Adrenal gland (tissue), 12 donors: ENCODE measurements around the gene ASB1. TPM values are rescaled to one million over a fixed set of nuclear protein-coding genes. Genes with fewer than 3 reads are reported as not detected.

Experiments
- DNase-seq, 7 donors: peaks; one replicate each; pipeline ENCODE4 v3.0.0-alpha.2; 2019 to 2020
- H3K27ac ChIP-seq, 5 donors: fragments of 200-600 bp; sonication (generic) in 4 of 5; 1 replicate in 3 of 5; 2 replicates in 2 of 5; pipeline versions ENCODE4 v1.5.1 to v1.8.0; 2016 to 2020; ENCODE audit warnings: mild to moderate bottlenecking in 1 of 5
- H3K27me3 ChIP-seq: fragments of 200-600 bp; 2 replicates; pipeline ENCODE4 v1.8.0; 2021
- H3K36me3 ChIP-seq, 2 donors: fragments of 200-600 bp; replicated peaks in 1 of 2; 1 replicate in 1 of 2; 2 replicates in 1 of 2; pipeline versions ENCODE4 v1.5.1 to v1.8.0; 2018 to 2022
- H3K4me1 ChIP-seq, 2 donors: fragments of 200-600 bp; replicated peaks in 1 of 2; 1 replicate in 1 of 2; 2 replicates in 1 of 2; pipeline versions ENCODE4 v1.5.1 to v1.8.0; 2018 to 2021
- H3K4me3 ChIP-seq, 4 donors: fragments of 200-600 bp; sonication (generic) in 3 of 4; one replicate each; pipeline ENCODE4 v1.5.1; 2016 to 2018
- H3K9me3 ChIP-seq, 3 donors: fragments of 200-600 bp; sonication (generic) in 1 of 3; replicated peaks in 1 of 3; 1 replicate in 2 of 3; 2 replicates in 1 of 3; pipeline versions ENCODE4 v1.5.1 to v1.8.0; 2016 to 2021
- CTCF ChIP-seq, 6 experiments: fragments of 450-650 bp in 4 of 6; fragments of 200-600 bp in 2 of 6; sonication (generic) in 1 of 6; IDR thresholded peaks; 1 replicate in 5 of 6; 2 replicates in 1 of 6; pipeline versions ENCODE4 v1.5.1 to v1.8.0; 2016 to 2021; ENCODE audit warnings: antibody characterized with exemption in 6 of 6, mild to moderate bottlenecking in 2 of 6, moderate library complexity in 1 of 6
- POLR2A ChIP-seq, 2 donors: fragments of 450-650 bp; IDR thresholded peaks; one replicate each; pipeline ENCODE4 v1.6.1; 2017; ENCODE audit warnings: antibody characterized with exemption in 2 of 2, mild to moderate bottlenecking in 2 of 2, moderate library complexity in 1 of 2
- WGBS, 4 donors: extraction: QIAGEN DNeasy Blood & Tissue Kit in 2 of 4; methylation state at CpG; one replicate each; pipeline versions ENCODE4 v1.1.5 to v1.1.7; 2013 to 2017; 5-methylcytosine and 5-hydroxymethylcytosine counted together
- intact Hi-C, 2 donors: fragments of 100-400 bp; cut with DNase I; formaldehyde crosslinking; loops; one replicate each; pipeline versions ENCODE4 v1.14.1 to v1.15.0; 2022 to 2023
- polyA plus RNA-seq, 3 donors: library from polyadenylated mRNA; stranded (reverse); fragments of 200-250 nt in 2 of 3; fragments of 350-450 nt in 1 of 3; fragmentation: Illumina TruSeq in 1 of 3; extraction: RNeasy Lipid Tissue Mini Kit (QIAGEN cat#74804) in 1 of 3; gene quantifications; one replicate each; pipeline ENCODE4 v1.2.3, GENCODE V29; 2013 to 2014
- total RNA-seq, 9 donors: library from RNA; depleted of rRNA in 4 of 9; stranded (reverse); fragments of >200 nt in 4 of 9; fragments of 120-200 nt in 1 of 9; fragmentation: NEBNext Ultra II Directional in 1 of 9; extraction: Animal tissue kit (Norgen Biotek cat#: 25700) in 1 of 9; gene quantifications; one replicate each; pipeline versions ENCODE4 v1.1.0 to v1.2.4, GENCODE V29; 2013 to 2023
- donor health status: healthy with polysubstance abuse.
- donor health status: Bipolar disorder and iron deficiency.
- donor health status: DM: yes; HTN: yes; CAD: no.
- donor health status: DM: no; HTN: no; CAD: no.
- donor health status: DM: no; HTN: no; CAD: no.
- donor health status: DM: yes; HTN: yes; CAD: no.

ASB1 gene
- total and polyA plus RNA-seq, 12 donors: 12.2 to 28.8 (median 19.6) TPM

- intact Hi-C loops: no loop called here
- DNase-seq: no peak
- no peak for TF ChIP-seq POLR2A (IDR thresholded peaks at IDR 0.05)
- no peak for TF ChIP-seq CTCF (IDR thresholded peaks at IDR 0.05)
- peaks cover 13 to 20% of the 10 kb centered on the region in 2 donors for H3K4me1 ChIP-seq
- WGBS, 4 donors: 87 to 100% (median 88%) methylated on average over 3 to 9 of the region's 9 CpGs
- no peaks in the 10 kb centered on the region for H3K9me3 ChIP-seq
- no peak overlapping the region for H3K4me3 ChIP-seq
- H3K36me3 ChIP-seq: no peaks in the 10 kb centered on the region
- no peak overlapping the region for H3K27ac ChIP-seq
- H3K27me3 ChIP-seq: no peaks in the 10 kb centered on the region
Observed at GRCh38 chr2:238423561-238424312, 3.0 kb upstream of the ASB1 start.

- Histone ChIP-seq H3K4me1 (peaks cover 13 to 23% of the 10 kb centered on the region in 2 donors), H3K4me3 (no peak overlapping the region), H3K9me3 (no peaks in the 10 kb centered on the region), H3K36me3 (no peaks in the 10 kb centered on the region), H3K27me3 (no peaks in the 10 kb centered on the region), H3K27ac (no peak overlapping the region)
- WGBS, 4 donors: 73 to 82% (median 81%) methylated on average over 3 of the region's 3 CpGs
- DNase-seq: no peak
- TF ChIP-seq POLR2A (IDR thresholded peaks at IDR 0.05): no peak
- no peak for TF ChIP-seq CTCF (IDR thresholded peaks at IDR 0.05)
- intact Hi-C loops: no loop called here
Observed at GRCh38 chr2:238424313-238424700, 2.4 kb upstream of the ASB1 start.

- intact Hi-C loops: no loop called here
- H3K36me3 ChIP-seq: no peaks in the 10 kb centered on the region
- peak overlapping the region in 1 of 4 donors; percentile 82 for H3K4me3 ChIP-seq
- no peak for TF ChIP-seq CTCF (IDR thresholded peaks at IDR 0.05)
- no peak for TF ChIP-seq POLR2A (IDR thresholded peaks at IDR 0.05)
- peaks cover 13 to 28% of the 10 kb centered on the region in 2 donors for H3K4me1 ChIP-seq
- peak overlapping the region in 1 of 5 donors; percentile 93 for H3K27ac ChIP-seq
- no peaks in the 10 kb centered on the region for H3K9me3 ChIP-seq
- 39 to 51% (median 46%) methylated on average over 10 to 16 of the region's 16 CpGs for WGBS, 4 donors
- no peaks in the 10 kb centered on the region for H3K27me3 ChIP-seq
- peak in 2 of 7 donors; percentile 16 to 26 for DNase-seq
Observed at GRCh38 chr2:238425505-238425978, 1.2 kb upstream of the ASB1 start.

- intact Hi-C loops: no loop called here
- Histone ChIP-seq H3K27ac (peak overlapping the region; percentile 65 to 93 (median 78)), H3K27me3 (no peaks in the 10 kb centered on the region), H3K4me1 (peaks cover 13 to 28% of the 10 kb centered on the region in 2 donors), H3K9me3 (no peaks in the 10 kb centered on the region), H3K36me3 (no peaks in the 10 kb centered on the region), H3K4me3 (peak overlapping the region; percentile 50 to 82 (median 62))
- DNase-seq: peak in 1 of 7 donors; percentile 14
- TF ChIP-seq CTCF (IDR thresholded peaks at IDR 0.05) (no peak), POLR2A (IDR thresholded peaks at IDR 0.05) (no peak)
- WGBS, 4 donors: 2 to 12% (median 5%) methylated on average over 7 to 24 of the region's 24 CpGs
Observed at GRCh38 chr2:238425979-238426567, 654 bp upstream of the ASB1 start.
